Breast epithelium (tissue), 3 donors: ENCODE data around the gene AHI1.

ENCODE experiments used
- CTCF ChIP-seq, 3 donors: fragments of 450-650 bp; IDR thresholded peaks; one replicate each; pipeline ENCODE4 v1.5.1; 2016 to 2017; ENCODE audit warnings: antibody characterized with exemption in 3 of 3, mild to moderate bottlenecking in 3 of 3, moderate library complexity in 3 of 3
- POLR2A ChIP-seq: fragments of 450-650 bp; IDR thresholded peaks from one replicate; pipeline ENCODE4 v1.6.1; 2016; ENCODE audit warnings: antibody characterized with exemption, mild to moderate bottlenecking, moderate library complexity
- POLR2AphosphoS5 ChIP-seq, 3 donors: sonication (generic); formaldehyde crosslinking; IDR thresholded peaks; one replicate each; pipeline ENCODE4 v1.6.1; 2017; ENCODE audit warnings: antibody characterized with exemption in 3 of 3

DNA sequence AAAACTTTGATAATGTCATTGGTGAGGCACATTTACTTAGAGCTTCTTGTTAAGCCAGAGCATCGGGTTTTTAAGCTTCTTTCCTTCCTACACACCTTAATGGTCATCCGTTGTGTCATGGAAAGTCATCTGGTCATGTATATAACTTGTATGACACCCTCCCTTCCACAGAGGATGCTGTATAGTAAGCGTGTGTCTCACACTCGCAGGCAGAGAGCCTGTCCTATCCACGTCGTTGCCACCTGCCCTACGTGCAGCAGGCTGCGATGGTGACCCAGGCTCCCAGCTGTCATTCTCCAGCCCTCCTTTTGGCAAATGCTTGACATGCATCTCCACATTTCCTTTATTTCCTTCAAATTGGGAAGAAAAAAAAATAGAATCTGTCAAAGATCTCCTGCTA lies 230.9 kb downstream of the AHI1 start:
- no peak for TF ChIP-seq CTCF (IDR thresholded peaks at IDR 0.05)
- TF ChIP-seq POLR2AphosphoS5 (IDR thresholded peaks at IDR 0.05), result no peak
- TF ChIP-seq POLR2A, result no peak
